K562 (cell line): Measurements from ENCODE around the gene NKX1-2. TPM values are rescaled to one million over a fixed set of nuclear protein-coding genes. Genes with fewer than 3 reads are reported as not detected.

Experiments
- ATF7 ChIP-seq: fragments of 450-650 bp; IDR thresholded peaks from 2 replicates; pipeline ENCODE4 v1.7.1; 2014; ENCODE audit warnings: mild to moderate bottlenecking, moderate library complexity
- CBX3 ChIP-seq, 2 experiments: IDR thresholded peaks; 1 replicate in 1 of 2; 2 replicates in 1 of 2; pipeline ENCODE4 v1.6.1; 2012; ENCODE audit warnings: inconsistent platforms in 2 of 2, low read length in 2 of 2, borderline replicate concordance in 1 of 2, control low read depth in 1 of 2
- CREM ChIP-seq: IDR thresholded peaks from 2 replicates; pipeline ENCODE4 v1.6.1; 2014; ENCODE audit warnings: antibody characterized with exemption, low read depth
- CTBP1 ChIP-seq: fragments of 450-650 bp; IDR thresholded peaks from 2 replicates; pipeline ENCODE4 v1.6.1; 2016; ENCODE audit warnings: borderline replicate concordance
- EHMT2 ChIP-seq: fragments of 450-650 bp; IDR thresholded peaks from 2 replicates; pipeline ENCODE4 v1.6.1; 2018; ENCODE audit warnings: antibody characterized with exemption
- ESRRA ChIP-seq: fragments of 450-650 bp; IDR thresholded peaks from 2 replicates; pipeline ENCODE4 v1.6.1; 2014; ENCODE audit warnings: low read depth, mild to moderate bottlenecking, moderate library complexity, borderline replicate concordance
- FOXK2 ChIP-seq, 2 experiments: fragments of 450-650 bp; IDR thresholded peaks in 1 of 2; conservative IDR thresholded peaks in 1 of 2; 2 replicates each; pipeline ENCODE4 v1.6.1; 2016; ENCODE audit warnings: low read depth in 2 of 2, mild to moderate bottlenecking in 1 of 2
- GTF2A2 ChIP-seq: IDR thresholded peaks from 2 replicates; pipeline ENCODE4 v1.6.1; 2016; ENCODE audit warnings: mild to moderate bottlenecking, missing genetic modification characterization, missing compliant biosample characterization
- MBD2 ChIP-seq: sonication (generic); IDR thresholded peaks from 2 replicates; pipeline ENCODE4 v1.6.1; 2016; ENCODE audit warnings: low read depth, borderline replicate concordance
- NFYB ChIP-seq: IDR thresholded peaks from 2 replicates; pipeline ENCODE4 v1.6.1; 2011; ENCODE audit warnings: mild to moderate bottlenecking, moderate library complexity; ENCODE audit not compliant: insufficient read length; ENCODE audit errors: extremely low read depth
- OTX1 ChIP-seq: fragments of 450-650 bp; formaldehyde crosslinking; IDR thresholded peaks from 2 replicates; pipeline ENCODE4 v1.4.0; 2022; ENCODE audit warnings: mild to moderate bottlenecking
- PML ChIP-seq: IDR thresholded peaks from 2 replicates; pipeline ENCODE4 v1.6.1; 2012; ENCODE audit warnings: low read length, inconsistent platforms
- POLR2H ChIP-seq: IDR thresholded peaks from 2 replicates; pipeline ENCODE4 v1.6.1; 2016; ENCODE audit warnings: missing genetic modification characterization, low read depth, mild to moderate bottlenecking, control low read depth, missing compliant biosample characterization, moderate library complexity
- RBM22 ChIP-seq: fragments of 200-400 bp; formaldehyde crosslinking; IDR thresholded peaks from 2 replicates; pipeline ENCODE4 v1.6.1; 2018; ENCODE audit warnings: low read length, low read depth; ENCODE audit not compliant: poor library complexity, severe bottlenecking
- SIN3A ChIP-seq, 2 experiments: fragments of 150-350 bp in 1 of 2; IDR thresholded peaks; 2 replicates each; pipeline ENCODE4 v1.6.1; 2011 to 2016; ENCODE audit warnings: borderline replicate concordance in 2 of 2, low read depth in 2 of 2, low read length in 2 of 2, mild to moderate bottlenecking in 2 of 2, moderate library complexity in 2 of 2; ENCODE audit not compliant: control insufficient read depth in 1 of 2
- SP1 ChIP-seq: sonication (generic); formaldehyde crosslinking; IDR thresholded peaks from 2 replicates; pipeline ENCODE4 v1.8.1; 2022; ENCODE audit warnings: mild to moderate bottlenecking, missing genetic modification reagents
- TBP ChIP-seq: optimal IDR thresholded peaks from 2 replicates; pipeline ENCODE3; 2011; ENCODE audit warnings: low read depth, low read length, improper control_type of control experiment
- ZBED1 ChIP-seq: IDR thresholded peaks from 2 replicates; pipeline ENCODE4 v1.6.1; 2014
- ZNF224 ChIP-seq: sonication (generic); formaldehyde crosslinking; IDR thresholded peaks from 2 replicates; pipeline ENCODE4 v1.8.0; 2022; ENCODE audit warnings: mild to moderate bottlenecking, missing genetic modification reagents
- polyA plus RNA-seq, 8 experiments: library from polyadenylated mRNA; depleted of rRNA in 4 of 8; stranded (reverse) in 5 of 8; unstranded in 3 of 8; fragments of >200 nt; fragmentation: Nextera tagmentation in 2 of 8; fragmentation: Illumina TruSeq in 1 of 8; extraction: Ambion mirVana in 2 of 8; extraction: Trizol in 1 of 8; gene quantifications; 2 replicates each; pipeline versions ENCODE4 v1.2.1 to v1.2.3, GENCODE V29; 2011 to 2014; ENCODE audit warnings: inconsistent platforms in 1 of 8, missing spikeins in 1 of 8
- total RNA-seq, 7 experiments: library from RNA; depleted of rRNA in 6 of 7; stranded (reverse); fragments of >200 nt in 6 of 7; fragmentation: Illumina TruSeq in 2 of 7; extraction: Trizol in 2 of 7; gene quantifications; 2 replicates each; pipeline versions ENCODE4 v1.2.1 to v1.2.3, GENCODE V29; 2011 to 2021; ENCODE audit warnings: low replicate concordance in 1 of 7
- TF ChIP-seq, protein P1 (sequence below), 2 experiments: fragments of 200-800 bp in 1 of 2; sonication (Bioruptor generic) in 1 of 2; sonication (generic) in 1 of 2; formaldehyde crosslinking in 1 of 2; IDR thresholded peaks in 1 of 2; conservative IDR thresholded peaks in 1 of 2; 2 replicates each; pipeline versions ENCODE4 v1.5.0 to v1.6.1; 2016 to 2020; ENCODE audit warnings: missing compliant biosample characterization in 1 of 2, missing genetic modification characterization in 1 of 2, missing genetic modification reagents in 1 of 2

The NKX1-2 gene
- total and polyA plus RNA-seq, 9 of the 15 experiments (the other 6 are each of a cell fraction or from before 2014, with no cell fraction given) = not detected

DNA sequence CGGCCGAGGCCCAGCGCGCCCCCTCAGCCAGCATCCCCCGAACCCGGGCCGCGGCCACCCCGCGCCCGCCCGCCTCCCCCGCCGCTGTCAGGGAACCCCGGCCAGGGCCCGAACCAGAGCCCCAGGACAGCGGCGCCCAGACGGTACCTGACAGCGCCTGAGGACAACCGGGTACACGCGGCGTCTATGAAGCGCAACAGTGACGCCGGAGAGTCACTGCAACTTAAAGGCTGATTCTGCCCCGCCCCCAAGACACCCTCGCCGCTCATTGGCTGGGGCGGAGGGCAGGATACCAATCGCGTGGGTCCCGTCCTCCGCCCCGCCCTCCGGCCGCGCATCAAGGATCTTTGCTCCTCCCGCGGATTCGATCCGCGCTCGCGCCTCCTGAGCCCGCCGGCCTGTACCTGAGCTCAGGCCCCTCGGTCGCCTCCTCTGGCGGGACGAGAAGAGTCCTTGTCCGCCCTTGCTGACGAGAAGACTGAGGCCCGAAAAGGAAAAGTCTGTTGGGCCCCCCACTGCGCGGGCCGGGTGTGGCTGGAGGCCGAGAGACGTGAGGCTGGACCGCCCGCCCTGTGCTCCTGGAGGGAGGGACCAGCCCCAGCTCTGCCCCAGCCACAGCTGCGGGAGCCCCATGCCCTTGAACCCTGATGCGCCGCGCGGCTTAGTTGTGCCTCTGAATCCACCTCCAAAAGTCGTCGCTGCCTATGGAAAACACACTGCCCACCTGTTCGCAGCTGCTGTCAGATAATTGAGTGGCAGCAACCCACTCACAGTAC, 30.9 kb downstream of the NKX1-2 start, which contains the start of gene OAT (continued):
- peak; percentile 80; a peak in 2 of 4 replicates for TF ChIP-seq SIN3A (IDR thresholded peaks at IDR 0.05; ENCODE audit: borderline replicate concordance in 2 of 2, control insufficient read depth in 1 of 2, low read depth in 2 of 2, low read length in 2 of 2)
- TF ChIP-seq, protein P1, sequence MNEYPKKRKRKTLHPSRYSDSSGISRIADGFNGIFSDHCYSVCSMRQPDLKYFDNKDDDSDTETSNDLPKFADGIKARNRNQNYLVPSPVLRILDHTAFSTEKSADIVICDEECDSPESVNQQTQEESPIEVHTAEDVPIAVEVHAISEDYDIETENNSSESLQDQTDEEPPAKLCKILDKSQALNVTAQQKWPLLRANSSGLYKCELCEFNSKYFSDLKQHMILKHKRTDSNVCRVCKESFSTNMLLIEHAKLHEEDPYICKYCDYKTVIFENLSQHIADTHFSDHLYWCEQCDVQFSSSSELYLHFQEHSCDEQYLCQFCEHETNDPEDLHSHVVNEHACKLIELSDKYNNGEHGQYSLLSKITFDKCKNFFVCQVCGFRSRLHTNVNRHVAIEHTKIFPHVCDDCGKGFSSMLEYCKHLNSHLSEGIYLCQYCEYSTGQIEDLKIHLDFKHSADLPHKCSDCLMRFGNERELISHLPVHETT (CRISPR knock-in tag; conservative IDR thresholded peaks at IDR 0.05 in 1 of 2, IDR thresholded peaks at IDR 0.05 in 1 of 2) = peak in 1 of 2 experiments; percentile 29; a peak in 1 of 4 replicates
- no peak for TF ChIP-seq EHMT2
- TF ChIP-seq OTX1 (CRISPR knock-in tag) = no peak
- peak; percentile 78 for TF ChIP-seq SP1 (CRISPR knock-in tag)
- TF ChIP-seq ATF7 = peak; percentile 67
- peak; percentile 90 for TF ChIP-seq CTBP1
- peak; percentile 77 for TF ChIP-seq GTF2A2 (tag)
- peak; percentile 75; the same call in 1 of the 2 replicates for TF ChIP-seq CREM
- TF ChIP-seq TBP = peak; percentile 98
- peak; percentile 95 for TF ChIP-seq POLR2H (tag)
- peak; percentile 89 for TF ChIP-seq ESRRA
- peak; percentile 67; the same call in 1 of the 2 replicates for TF ChIP-seq MBD2
- peak; percentile 76 for TF ChIP-seq NFYB
- 0 out of 2 replicates have a peak, but pooled peaks have one; percentile 41 for TF ChIP-seq ZBED1
- peak; percentile 68 to 75; a peak in 3 of 4 replicates for TF ChIP-seq FOXK2 (conservative IDR thresholded peaks at IDR 0.05 in 1 of 2, IDR thresholded peaks at IDR 0.05 in 1 of 2; ENCODE audit: low read depth in 2 of 2)
- peak in 1 of 2 experiments; percentile 30; a peak in 1 of 3 replicates for TF ChIP-seq CBX3 (IDR thresholded peaks at IDR 0.05; ENCODE audit: borderline replicate concordance in 1 of 2, low read length in 2 of 2)
- TF ChIP-seq PML = peak; percentile 24; the same call in 1 of the 2 replicates
- TF ChIP-seq RBM22 = peak; percentile 65
- TF ChIP-seq ZNF224 (CRISPR knock-in tag) = no peak
